HG03442 (cell line): Measurements from ENCODE around the gene NPAS2.

Experiments used
- ATAC-seq: cut with Tn5 transposase; IDR thresholded peaks from one replicate; pipeline ENCODE4 v1.9.1; 2021; ENCODE audit warnings: mild to moderate bottlenecking, moderate library complexity; ENCODE audit not compliant: unreplicated experiment

NPAS2 gene

DNA sequence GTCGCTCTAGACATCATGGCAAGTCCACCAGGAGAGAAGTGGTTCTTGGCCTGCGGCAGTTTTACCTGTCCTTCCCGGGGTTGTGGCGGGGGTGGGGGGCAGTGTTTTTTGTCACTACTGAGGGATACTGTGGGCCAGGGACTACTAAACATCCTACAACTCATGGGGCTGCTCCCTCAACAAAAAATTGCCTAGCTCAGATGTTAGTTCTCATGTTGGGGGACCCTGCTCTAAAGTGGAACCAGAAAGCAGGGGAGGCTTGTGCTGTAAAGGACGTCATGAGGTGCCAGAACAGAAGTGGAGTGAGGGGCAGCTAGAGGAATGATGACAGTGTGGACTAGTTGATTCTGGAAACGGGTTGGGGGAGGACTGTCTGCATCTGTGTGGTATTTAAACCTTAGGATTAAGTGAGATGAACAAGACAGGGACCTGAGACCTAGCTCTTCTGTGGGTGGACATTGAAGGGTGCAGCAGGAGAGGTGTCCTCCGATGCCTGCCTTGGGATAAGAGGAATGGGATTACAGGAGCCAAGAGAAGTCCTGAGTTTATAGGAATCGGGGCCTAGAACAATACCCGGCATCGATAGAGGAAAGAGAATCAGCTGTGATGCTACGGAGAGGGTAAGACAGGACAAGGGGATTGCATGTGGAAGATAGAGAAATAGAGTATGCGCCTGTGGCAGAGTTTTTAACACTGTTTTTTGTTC, 184.8 kb downstream of the NPAS2 start:
- ATAC-seq = no peak

DNA sequence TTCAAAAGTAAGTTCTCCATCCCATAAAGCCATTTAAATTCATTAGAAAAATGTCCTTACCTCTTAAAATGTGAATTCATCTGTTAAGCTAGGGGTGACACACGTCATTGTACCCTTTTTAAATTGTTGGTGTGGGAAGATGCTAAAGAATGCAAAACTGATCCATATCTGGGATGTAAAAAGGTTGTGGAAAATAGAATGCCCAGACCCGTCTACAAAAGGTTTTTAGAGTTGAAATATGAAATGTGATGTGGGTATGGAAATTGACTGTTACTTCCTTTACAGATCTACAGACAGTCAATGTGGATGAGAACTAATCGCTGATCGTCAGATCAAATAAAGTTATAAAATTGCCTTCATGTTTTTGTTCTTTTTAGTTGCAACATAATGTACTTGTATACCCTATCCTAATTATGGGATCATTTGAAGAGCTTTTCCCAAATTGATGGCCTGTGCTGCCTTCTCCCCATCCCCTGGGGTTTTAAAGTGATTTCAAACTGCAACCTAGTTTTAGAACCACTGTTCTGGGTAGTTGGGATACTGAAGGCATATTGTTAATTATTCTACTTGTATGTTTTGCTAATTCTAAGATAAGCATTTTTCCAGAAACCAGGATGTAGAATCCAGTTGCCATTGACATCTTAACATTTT, 186.3 kb downstream of the NPAS2 start:
- ATAC-seq = no peak

DNA sequence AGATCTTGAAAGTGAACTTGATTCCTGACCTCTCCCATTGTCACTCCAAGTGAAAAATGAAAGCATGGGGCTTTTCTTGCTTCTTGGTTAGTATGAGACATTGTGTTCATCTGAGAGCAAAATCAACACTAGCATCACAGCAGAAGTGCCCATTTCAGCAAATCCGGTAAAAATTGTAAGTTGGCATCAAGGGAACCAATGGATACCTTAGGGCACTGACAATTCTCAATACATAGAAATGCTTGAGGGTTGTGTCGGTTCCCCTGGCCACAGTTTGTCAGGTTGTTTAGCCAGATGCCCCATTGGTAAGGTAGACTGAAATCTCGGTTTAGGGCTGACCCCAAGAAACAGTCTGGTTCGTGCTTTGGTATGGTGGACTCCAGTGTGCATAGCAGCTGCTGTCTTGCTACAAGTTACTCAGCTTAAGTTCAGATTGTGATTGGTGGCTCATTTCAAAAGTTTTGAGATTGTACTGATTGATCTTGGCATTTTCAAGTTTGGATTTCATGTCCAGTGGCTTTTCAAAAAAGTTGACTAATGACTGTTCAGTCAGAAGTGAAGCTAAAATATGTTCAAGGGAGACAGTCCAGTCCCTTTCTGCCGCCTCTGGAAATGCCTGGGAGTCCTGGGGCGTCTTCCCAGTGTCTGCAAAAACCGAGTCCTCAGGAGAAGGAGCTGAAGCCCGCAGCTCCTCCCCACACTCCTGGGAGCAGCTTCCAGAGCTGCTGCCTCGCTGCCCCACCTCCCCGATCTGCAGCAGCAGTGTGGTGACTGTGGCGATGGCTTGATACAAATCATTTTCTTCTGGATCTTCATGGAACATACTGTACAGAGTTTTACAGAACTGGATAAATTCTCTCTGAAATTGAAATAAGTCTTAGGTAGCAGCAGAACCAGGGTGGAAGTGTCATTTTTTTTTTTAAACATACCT, 187.7 kb downstream of the NPAS2 start:
- ATAC-seq = no peak

DNA sequence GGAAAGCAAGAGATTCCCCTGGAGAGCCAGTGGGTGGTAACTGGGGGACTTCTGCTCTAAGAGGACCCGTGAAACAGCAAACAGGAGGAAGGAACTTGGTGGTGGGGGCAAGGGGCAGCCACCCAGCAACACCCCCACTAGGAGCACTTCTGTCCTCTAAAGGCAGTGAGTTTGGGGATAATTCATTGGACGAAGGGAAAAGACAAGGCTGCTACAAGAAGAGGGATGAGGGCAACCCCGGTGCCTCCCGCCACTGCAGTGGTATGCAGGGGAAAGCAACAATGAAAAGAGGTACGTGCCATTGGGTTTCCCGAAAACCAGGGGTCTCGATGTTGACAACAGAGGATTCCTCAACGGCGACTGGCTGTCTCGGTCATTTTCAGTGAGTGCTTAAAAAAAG, 191.2 kb downstream of the NPAS2 start:
- ATAC-seq = no peak

DNA sequence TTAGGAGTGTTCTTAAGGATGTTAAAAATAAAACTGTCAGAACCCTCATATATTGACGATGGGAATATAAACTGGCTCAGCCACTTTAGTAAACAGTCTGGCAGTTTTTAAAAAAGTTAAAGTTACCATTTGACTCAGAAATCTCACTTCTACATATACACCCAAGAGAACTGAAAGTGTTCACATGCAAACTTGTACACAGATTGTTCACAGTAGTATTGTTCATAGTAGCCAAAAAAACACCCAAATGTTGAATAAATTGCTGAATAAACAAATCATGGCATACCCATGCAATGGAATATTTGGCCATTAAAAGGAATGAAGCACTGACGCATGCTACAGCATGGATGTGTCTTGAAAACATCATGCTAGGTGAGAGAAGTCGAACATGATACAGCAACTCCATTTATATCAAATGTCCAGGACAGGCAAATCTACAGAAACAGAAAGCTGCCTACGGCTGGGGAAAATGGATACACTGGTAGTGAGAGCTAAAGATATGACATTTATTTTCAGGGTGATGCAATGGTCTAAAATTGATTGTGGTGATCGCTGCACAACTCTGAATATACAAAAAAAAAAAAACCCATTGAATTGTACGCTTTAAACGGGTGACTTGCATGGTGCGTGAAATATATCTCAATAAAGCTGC, 192.2 kb downstream of the NPAS2 start:
- peak; percentile 87 for ATAC-seq

DNA sequence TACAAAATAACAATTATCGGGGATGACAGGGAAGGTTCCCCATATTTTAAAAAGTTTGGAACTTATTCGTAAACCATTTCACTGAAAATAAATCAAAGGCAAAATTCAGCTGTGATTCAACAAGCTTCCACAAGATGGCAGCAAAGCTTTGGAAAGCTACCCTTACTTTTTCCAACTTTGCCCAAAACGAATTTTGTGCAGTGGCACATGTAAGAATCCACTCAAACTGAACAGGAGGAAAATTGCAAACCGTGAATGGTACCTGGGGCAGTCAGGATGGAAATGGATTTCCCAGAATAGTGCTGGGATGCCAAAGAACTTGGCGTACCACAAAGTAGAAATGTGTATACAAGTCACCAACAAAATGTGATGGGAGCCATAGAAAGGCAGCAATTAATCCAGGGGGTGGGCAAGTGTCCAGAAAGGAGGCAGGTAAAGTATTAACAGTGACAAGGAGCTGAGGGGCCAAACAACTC, 192.8 kb downstream of the NPAS2 start:
- ATAC-seq = no peak

DNA sequence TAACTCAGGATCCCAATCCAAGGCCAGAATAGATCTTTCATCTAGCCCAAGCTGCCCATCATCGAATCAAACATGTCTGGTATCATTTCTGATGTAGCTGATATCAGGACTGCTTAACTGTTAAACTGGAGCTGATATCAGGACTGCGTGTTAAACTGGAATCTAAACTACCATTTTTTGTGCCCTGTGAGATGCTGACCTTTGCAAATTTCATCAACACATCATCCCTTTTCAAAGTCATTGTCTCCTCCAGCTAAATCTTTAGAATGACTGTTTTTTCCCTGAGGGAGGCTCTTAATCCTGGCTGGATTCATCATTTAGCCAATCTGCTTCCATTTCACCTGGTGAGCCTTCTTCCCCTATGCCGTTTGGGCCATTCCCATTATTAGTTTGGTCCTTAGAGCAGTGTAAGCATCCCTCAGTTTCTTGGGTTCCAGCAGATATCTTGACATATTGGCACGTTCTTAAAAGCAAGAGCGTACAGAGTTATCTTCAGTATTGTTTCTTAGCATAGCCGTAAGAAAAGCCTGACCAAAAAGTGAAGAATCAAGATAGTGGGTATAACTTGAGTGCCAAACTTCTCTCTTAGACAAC, 194.4 kb downstream of the NPAS2 start:
- no peak for ATAC-seq

DNA sequence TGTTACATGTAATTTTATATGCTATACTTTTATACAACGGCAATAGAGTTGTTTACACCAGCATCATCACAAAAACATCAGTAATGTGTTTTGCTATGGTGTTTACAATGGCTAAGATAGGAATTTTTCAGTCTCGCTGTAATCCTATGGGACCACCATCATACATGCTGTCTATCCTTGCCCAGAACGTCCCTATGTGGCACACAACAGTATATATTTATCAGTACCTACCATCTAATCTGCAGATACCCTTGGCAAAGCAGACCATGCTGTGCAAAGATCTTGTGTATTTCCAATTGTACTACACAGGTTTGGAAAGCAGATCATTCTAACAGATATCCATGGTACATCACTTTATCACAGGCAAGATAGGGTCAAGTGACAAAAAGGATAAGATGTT, 197.4 kb downstream of the NPAS2 start:
- no peak for ATAC-seq

DNA sequence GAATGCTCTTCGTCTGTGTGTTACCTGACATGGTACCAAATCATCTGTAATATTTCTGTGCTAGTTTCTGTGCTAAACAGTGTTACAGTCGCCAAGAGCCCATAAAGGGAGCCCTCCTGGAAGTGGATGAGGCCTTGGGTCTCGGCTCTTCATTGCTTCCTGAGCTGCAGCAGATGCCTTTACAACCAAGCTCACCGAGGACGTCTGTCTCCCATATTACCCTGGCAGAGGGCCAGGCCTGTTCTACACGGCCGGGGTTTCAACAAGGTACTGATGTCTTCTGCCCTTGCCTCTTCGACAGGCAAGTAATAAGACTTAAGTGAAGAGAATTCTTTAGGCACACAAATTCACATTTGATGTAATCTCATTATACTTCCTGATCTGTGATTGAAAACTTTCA, 199.0 kb downstream of the NPAS2 start:
- ATAC-seq = no peak

DNA sequence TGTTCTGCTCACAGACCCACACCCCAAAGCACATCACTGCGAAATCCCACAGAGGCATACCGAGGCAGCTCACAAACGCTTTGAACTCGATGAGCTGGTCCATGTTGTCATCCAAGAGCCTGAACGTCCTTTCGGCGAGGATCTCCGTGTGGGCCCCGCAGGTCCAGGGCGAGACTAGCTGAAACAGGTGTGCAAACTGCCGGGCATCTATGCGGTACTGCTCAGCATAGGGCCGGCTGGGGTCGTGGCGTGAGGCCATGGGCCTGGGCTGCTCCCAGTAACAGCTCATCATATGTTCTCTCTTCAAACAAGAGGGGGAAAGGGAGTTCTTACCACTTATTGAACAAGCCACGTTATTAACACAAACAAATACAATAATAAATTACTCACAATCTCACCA, 202.3 kb downstream of the NPAS2 start:
- ATAC-seq = no peak

DNA sequence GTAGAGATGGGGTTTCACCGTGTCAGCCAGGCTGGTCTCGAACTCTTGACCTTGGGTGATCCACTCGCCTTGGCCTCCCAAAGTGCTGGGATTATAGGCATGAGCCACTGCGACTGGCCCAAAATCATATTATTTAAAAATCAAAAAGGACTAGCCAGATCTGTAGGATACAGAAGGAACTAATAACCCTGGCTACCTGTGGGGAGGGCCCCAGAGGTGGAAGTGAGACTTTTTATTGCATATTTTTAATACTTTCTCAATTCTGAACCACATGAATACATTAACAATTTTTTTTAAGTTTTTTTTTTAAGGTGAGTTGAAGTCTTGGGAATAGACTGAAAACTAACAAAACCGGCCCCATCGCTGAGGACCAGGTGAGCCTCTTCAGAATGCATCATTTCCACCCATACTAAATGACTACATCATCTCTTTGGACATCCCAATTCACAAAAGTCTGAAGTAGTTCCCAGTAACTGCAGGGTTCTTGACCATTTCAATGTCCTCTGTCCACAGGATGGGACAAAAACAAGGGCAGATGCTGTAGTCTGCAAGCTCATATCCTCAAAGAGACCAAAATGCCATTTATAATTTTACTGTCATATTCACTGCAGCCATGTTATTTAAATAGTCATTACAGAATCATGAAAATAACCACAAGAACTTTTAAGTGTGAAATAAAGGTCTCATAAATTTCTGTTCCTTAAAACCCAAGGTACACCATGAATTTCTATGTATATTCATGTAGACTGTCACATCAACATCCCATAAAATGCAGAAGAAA, 203.6 kb downstream of the NPAS2 start:
- ATAC-seq = no peak

DNA sequence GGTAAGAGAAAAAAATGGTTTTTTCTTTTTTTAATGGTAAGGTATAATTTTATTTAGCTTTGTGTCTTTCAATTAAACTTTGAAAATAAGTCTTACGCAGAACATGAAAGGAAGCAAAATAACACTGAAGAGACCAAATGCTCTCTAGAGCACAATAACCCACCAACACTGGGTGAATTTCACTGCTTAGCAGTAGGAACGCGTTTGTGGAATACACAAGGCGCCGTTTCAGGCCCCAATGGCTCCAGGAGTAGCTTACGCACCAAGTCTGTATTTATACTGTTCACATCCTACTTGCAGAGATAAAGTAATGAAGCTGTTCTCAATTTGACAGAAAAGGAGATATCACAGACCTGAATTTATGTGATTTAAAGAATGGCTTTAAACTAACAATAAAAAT, 205.6 kb downstream of the NPAS2 start:
- ATAC-seq = no peak

DNA sequence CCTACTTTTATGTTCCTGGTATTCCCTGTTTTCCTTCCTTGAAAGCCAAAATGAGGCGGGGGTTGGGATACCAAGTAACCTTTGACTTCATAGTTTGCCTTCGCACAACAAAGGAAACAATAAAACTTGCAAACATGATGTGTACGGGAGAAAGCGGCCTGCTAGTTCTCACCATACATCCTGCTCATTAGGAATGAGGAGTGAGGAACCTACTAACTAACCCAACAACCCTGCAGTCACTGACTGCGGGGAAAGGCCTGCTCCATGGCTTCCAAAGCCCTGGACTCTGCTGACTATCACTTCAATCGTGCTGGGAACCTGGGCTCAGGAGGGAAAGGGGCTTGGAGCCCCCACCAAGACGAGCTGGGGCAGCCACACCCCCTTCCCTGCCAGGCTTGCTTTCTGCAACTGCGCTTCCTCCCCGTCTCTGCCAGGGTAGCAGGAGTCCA, 206.3 kb downstream of the NPAS2 start:
- no peak for ATAC-seq

DNA sequence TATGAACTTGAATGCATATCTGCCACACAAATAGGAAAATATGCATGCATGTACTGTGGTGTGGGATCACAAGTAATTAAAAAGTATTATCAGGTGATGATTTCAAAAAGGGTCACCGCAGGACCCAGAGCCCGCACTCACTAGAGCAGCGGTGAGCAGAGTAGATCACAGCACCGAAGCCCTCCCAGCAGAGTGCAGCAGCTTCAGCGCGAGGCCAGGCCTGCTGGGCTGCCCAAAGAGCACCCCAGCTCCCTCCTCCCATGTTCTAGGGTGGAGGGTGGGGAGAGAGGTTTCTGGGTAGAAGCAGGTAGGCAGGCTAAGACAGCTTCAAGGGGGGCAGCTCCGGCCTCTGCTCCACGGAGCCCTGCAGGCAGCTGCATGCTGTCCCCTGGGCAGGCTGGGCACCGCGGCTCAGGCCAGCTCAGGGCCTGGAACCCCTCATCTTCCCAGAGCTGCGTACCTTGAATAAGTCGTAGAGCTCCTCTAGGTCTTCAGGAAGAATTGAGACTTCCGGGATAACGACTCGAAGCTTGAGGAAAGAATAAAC, 207.1 kb downstream of the NPAS2 start:
- no peak for ATAC-seq

DNA sequence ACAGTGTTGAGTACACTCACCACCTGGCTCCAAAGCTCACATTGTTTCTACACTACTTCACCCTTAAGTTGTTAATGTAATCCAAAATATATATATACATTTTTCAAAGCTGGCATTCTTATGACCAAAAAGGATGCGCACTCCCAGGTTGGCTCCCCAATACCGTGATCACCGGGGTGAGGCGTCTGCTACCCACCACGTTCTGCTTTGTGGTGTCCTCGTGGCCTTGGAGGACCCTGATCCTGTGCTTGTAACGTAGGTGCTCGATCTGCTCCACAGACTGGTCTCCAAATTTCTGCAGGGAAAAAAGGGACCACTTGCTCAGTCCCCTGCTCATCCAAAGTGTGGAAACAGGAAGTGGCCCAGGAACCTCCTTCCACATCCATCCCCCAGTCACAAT, 207.9 kb downstream of the NPAS2 start:
- no peak for ATAC-seq

DNA sequence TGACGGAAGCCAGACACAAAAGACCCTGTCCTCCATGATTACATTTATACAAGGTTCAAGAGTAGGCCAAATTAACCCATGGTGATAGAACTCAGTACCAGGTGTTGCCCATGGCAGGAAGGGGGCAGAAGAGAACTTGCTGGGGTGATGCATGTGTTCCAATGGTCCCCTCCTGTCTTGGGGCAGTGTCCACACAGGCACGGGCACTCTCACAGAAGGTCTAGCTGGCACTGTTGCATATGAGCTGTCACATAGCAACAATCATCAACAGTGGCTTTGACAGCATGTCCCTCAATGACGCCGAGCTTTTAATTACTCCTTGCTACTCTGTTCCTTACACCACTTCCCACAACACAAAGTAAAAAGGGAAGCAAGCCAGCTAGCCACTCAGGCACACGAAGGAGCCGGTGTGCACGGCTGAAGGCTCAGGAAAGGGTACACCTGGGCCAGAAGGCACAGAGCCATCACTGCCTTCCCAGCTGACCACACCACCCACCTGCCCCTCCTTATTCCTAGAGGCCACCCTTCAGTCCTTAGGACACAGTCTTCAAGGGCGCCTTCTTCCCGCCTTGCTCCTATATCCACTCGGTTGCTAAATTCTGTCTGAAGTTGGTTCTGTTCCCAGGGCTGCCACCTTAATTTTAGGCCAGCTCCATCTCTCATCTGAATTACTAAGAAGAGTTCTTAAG, 211.1 kb downstream of the NPAS2 start:
- ATAC-seq = no peak

DNA sequence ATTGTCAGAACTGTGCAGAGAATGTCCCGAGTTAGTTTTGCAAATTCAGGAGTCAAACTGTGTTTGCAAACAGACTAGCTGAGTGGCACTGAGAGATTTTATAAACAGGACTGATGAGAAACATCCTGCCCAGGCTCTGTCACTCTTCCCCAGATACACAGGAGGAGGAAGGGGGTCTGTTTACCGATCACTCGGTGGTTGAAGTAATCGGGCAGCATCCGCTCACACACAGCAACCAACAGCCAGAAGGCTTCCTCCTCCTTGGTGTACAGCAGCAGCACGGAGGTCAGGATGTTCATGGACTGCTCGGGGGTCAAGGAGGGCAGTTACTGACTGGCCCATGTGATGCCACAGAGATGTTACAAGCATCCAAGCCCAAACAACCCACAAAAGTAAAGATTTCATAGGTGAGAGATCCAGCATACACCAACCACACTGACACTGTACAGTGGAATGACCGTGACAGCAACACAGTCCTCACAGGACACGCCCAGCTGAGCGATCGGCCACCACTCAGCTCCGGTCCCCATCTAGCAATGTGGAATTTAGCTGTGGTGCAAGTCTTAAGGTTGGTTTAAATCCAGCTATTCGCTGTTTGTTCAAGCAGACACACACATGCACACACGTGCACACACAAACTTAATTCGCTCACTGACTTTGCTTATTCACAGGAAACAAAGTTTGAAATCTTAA, 212.3 kb downstream of the NPAS2 start:
- ATAC-seq = no peak

DNA sequence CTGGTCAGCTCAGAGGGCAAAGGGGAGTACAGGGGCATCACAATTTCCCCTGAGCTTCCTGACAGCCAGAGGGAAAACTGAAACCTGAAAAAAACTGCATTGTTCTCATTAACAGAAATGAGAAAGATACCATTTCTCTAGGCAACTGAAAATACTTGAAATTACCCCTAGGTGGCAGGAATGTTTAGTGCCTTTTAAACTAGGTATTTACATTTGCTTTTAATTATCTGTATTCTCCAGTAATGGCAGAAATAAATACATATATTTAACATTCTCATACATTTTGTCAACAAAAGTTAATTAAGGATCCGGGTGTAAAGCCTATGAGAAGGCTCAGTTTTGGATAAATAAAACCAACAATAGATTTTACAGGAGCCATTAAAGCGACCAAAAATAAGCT, 216.6 kb downstream of the NPAS2 start:
- ATAC-seq = no peak
